Calu3 (cell line): ENCODE data around the gene FGFRL1. TPM values are rescaled to one million over a fixed set of nuclear protein-coding genes. Genes with fewer than 3 reads are reported as not detected.

Source experiments
- BruUV-seq: library from RNA; stranded (reverse); fragments of 400-500 nt; replicated peaks from 2 replicates; lab custom pipeline; 2021; lab: Mats Ljungman, UMichigan
- CTCF ChIA-PET: fragments of 300-600 bp; sonication (Branson Sonifier 250); formaldehyde crosslinking; loops from one replicate; lab custom pipeline; 2022; ENCODE audit warnings: antibody characterized with exemption; lab: Charles Lee
- DNase-seq: peaks from one replicate; pipeline ENCODE4 v3.0.0; 2022
- H3K27ac Mint-ChIP-seq: one replicate; pipeline ENCODE4 v1.8.0; 2022; ENCODE audit warnings: mixed read lengths; ENCODE audit not compliant: unreplicated experiment
- H3K27me3 Mint-ChIP-seq: one replicate; pipeline ENCODE4 v1.8.0; 2022; ENCODE audit warnings: mixed read lengths; ENCODE audit not compliant: unreplicated experiment
- H3K36me3 Mint-ChIP-seq: one replicate; pipeline ENCODE4 v1.8.0; 2022; ENCODE audit warnings: mild to moderate bottlenecking, moderate library complexity, mixed read lengths; ENCODE audit not compliant: insufficient read depth, unreplicated experiment
- H3K4me1 Mint-ChIP-seq: one replicate; pipeline ENCODE4 v1.8.0; 2022; ENCODE audit warnings: mild to moderate bottlenecking, low read depth, mixed read lengths; ENCODE audit not compliant: unreplicated experiment
- H3K4me3 Mint-ChIP-seq: one replicate; pipeline ENCODE4 v1.8.0; 2022; ENCODE audit warnings: mild to moderate bottlenecking, low read depth, moderate library complexity, mixed read lengths; ENCODE audit not compliant: unreplicated experiment
- H3K9me3 Mint-ChIP-seq: one replicate; pipeline ENCODE4 v1.8.0; 2022; ENCODE audit warnings: low read depth, mixed read lengths; ENCODE audit not compliant: unreplicated experiment
- intact Hi-C: fragments of 100-400 bp; cut with micrococcal nuclease; formaldehyde crosslinking; loops from one replicate; pipeline ENCODE4 v1.10.0; 2022; ENCODE audit not compliant: unreplicated experiment
- total RNA-seq: library from RNA; stranded (reverse); gene quantifications from 2 replicates; pipeline ENCODE4 v1.2.3, GENCODE V29; 2022
- TF ChIP-seq, protein P1 (sequence below): fragments of 200-600 bp; IDR thresholded peaks from one replicate; pipeline ENCODE4 v1.8.0; 2022; ENCODE audit warnings: antibody characterized with exemption; ENCODE audit not compliant: unreplicated experiment

FGFRL1 gene
- total RNA-seq, 1 experiment from 2014 or later, result 43.2 TPM

DNA sequence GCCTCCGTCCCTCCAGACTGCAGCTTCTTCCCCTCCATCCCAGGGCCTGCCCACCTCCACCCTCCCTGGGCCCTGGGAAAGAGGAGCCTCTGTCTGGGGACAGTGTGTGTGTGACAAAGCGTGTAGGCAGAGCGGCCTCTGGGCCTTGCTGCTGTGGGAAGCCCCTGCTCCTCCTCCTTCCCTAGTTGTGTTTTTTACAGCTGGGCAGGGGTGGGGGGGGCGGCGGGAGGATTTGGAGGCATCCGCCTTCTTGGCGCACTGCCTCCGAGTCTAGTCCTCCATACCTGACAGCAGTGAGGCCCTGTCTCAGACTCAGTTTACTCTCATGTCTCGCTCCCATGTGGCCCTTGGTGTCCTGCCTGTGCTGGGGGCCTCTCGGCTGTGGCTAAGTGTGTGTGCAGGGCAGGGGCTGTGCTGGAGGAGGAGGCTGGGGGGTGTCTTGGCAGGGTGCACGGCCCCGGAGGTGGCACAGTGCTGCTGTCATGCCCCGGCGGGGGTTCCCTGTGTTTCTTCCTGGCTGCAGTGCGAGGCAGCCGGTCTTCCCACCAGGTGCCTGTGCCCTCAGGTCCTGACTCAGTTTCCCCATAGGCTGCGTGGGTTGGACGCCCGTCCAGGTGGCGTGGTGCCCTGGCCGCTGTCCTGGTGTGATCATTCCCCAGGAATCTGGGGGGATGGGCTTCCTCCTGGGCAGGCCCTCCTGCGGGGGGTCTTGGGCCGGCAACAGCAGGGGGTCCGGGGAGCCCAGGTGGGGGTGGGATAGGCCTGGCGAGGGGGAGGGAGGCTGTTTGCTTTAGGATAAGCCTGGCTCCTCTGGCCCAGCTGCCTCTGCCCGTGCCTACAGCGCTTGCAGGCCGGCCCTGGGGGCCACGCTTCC lies 7.0 kb downstream of the FGFRL1 start:
- H3K36me3 Mint-ChIP-seq, result peaks cover 8% of the 10 kb centered on the region
- TF ChIP-seq, protein P1, sequence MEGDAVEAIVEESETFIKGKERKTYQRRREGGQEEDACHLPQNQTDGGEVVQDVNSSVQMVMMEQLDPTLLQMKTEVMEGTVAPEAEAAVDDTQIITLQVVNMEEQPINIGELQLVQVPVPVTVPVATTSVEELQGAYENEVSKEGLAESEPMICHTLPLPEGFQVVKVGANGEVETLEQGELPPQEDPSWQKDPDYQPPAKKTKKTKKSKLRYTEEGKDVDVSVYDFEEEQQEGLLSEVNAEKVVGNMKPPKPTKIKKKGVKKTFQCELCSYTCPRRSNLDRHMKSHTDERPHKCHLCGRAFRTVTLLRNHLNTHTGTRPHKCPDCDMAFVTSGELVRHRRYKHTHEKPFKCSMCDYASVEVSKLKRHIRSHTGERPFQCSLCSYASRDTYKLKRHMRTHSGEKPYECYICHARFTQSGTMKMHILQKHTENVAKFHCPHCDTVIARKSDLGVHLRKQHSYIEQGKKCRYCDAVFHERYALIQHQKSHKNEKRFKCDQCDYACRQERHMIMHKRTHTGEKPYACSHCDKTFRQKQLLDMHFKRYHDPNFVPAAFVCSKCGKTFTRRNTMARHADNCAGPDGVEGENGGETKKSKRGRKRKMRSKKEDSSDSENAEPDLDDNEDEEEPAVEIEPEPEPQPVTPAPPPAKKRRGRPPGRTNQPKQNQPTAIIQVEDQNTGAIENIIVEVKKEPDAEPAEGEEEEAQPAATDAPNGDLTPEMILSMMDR, result no peak
- BruUV-seq, result no TSS peak

DNA sequence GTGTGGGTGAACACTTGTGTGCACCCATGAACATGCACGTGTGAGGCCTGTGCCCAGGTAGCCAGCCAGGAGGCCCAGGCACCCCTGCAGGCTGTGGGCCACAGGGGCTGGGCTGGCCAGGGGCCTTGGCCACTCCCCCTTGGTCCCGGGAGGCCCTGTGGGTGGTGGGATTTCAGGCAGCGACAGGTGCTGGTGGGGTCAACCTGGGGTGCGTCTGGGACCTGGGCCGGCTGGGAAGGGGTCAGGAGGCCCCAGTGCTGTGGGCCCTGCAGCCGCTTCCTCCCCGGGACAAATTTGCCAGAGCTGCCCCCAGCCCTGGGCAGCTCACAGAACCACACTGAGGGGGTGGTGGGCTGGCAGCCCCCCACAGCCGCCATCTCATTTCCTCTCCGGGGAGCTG lies 7.9 kb downstream of the FGFRL1 start:
- Mint-ChIP-seq H3K4me3 (no peak overlapping the region), H3K4me1 (no peaks in the 10 kb centered on the region), H3K27me3 (no peaks in the 10 kb centered on the region), H3K9me3 (no peaks in the 10 kb centered on the region), H3K36me3 (no peaks in the 10 kb centered on the region), H3K27ac (no peak overlapping the region)
- CTCF ChIA-PET, result no interaction called here
- intact Hi-C loops, result no loop called here
- TF ChIP-seq, protein P1, result no peak
- no peak for DNase-seq
- no TSS peak for BruUV-seq

More for the DNA sequence above, 7.0 kb downstream of the FGFRL1 start:
- intact Hi-C loops, result no loop called here
- Mint-ChIP-seq H3K27me3 (no peaks in the 10 kb centered on the region), H3K4me3 (no peak overlapping the region), H3K4me1 (no peaks in the 10 kb centered on the region), H3K9me3 (no peaks in the 10 kb centered on the region), H3K27ac (no peak overlapping the region)
- CTCF ChIA-PET, result no interaction called here
- no peak for DNase-seq

DNA sequence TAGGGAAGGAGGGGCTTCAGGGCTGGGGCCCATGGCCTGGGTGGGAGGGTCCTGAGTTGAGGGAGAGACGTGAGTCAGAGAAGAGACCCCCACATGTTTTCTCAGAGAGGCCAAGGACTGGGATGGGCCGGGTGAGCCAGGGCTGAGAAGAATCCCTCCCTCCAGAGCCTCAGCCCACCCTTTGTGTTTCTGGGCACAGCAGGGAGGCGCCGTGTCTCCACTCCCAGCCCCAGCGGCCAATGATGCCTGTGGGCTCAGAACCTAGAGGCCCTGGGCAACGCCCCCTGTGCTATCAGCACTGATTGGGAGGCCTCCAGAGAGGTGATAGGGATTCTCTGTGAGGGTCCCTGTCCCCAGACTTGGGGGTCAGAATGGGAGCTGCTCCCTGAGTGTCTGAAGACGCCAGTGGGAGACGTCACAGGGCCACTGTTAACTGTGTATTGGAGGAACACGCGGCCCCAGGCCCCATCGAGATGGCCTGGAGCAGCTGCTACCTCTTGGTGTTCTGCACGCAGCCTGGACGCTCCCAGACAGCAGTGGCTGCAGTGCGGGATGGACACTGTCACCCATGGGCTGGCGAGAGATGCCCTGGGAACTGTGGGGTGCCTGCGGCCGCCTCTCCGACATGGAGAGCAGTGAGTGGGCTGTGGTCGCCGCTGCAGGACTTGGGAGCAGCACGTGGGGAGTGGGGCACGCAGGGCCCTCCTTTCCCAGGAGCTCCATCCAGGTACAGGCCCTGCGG lies 8.5 kb downstream of the FGFRL1 start:
- CTCF ChIA-PET, result no interaction called here
- H3K9me3 Mint-ChIP-seq, result no peaks in the 10 kb centered on the region

DNA sequence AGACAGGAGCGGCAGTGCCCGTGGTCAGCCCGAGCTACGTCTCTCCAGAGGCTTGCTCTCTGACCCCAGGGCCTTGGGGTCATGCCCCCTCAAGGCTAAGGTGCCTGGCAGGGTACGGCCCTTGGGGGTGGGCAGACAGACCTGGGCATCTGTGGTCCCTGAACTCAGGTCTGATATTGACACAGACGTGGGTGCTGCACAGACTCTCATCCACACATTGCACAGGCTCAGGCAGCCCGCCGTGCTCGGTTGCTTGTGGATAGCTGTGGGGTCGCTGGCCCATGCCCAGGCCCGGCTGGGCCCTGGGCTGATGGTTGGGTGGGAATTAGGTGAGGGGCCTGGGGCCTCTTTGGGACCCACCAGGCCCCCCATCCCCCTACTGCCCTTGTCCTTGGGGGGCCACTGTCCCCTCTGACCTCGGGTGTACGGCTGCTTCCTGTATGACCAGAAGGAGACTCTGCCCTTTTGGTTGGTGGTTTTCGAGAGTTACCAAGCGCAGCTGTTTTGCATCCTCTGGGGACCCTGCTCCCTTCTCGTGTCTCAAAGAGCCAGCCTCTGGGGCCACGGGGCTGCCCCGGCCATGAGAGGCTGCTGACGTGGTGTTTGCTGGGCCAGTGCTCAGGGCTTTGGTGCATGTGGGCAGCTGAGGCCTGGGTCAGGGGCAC lies 10.1 kb downstream of the FGFRL1 start:
- BruUV-seq, result no TSS peak
- no peaks in the 10 kb centered on the region for H3K4me1 Mint-ChIP-seq
- no peak overlapping the region for H3K4me3 Mint-ChIP-seq
- CTCF ChIA-PET, result no interaction called here
- TF ChIP-seq, protein P1, result no peak
- intact Hi-C loops, result no loop called here
- no peaks in the 10 kb centered on the region for H3K9me3 Mint-ChIP-seq
- DNase-seq, result no peak
- no peak overlapping the region for H3K27ac Mint-ChIP-seq
- H3K27me3 Mint-ChIP-seq, result no peaks in the 10 kb centered on the region
- H3K36me3 Mint-ChIP-seq, result peaks cover 15% of the 10 kb centered on the region

More for the DNA sequence above, 8.5 kb downstream of the FGFRL1 start:
- TF ChIP-seq, protein P1, result no peak
- intact Hi-C loops, result no loop called here
- H3K27ac Mint-ChIP-seq, result no peak overlapping the region
- H3K4me3 Mint-ChIP-seq, result no peak overlapping the region
- BruUV-seq, result no TSS peak
- DNase-seq, result no peak
- no peaks in the 10 kb centered on the region for H3K4me1 Mint-ChIP-seq
- peaks cover 4% of the 10 kb centered on the region for H3K36me3 Mint-ChIP-seq
- no peaks in the 10 kb centered on the region for H3K27me3 Mint-ChIP-seq
